Measurements from ENCODE around the gene MAPK6. TPM values are rescaled to one million over a fixed set of nuclear protein-coding genes. Genes with fewer than 3 reads are reported as not detected.

The MAPK6 gene
- total RNA-seq, 1 experiment from 2014 or later = 24.7 TPM

- in situ Hi-C loops (cut with HindIII; ENCODE audit: low pct_unique_long_range_greater_than_20kb, low sequenced_read_pairs) = no loop called here
- DNase-seq (ENCODE audit: low read depth) = no peak
Observed at GRCh38 chr15:52112203-52112750, 93.3 kb downstream of the MAPK6 start.

GRCh38 chr15:52113235-52113634 is 94.2 kb downstream of the MAPK6 start:
- no peak for DNase-seq (ENCODE audit: low read depth)
- in situ Hi-C loops (cut with HindIII; ENCODE audit: low pct_unique_long_range_greater_than_20kb, low sequenced_read_pairs) = no loop called here

DNA sequence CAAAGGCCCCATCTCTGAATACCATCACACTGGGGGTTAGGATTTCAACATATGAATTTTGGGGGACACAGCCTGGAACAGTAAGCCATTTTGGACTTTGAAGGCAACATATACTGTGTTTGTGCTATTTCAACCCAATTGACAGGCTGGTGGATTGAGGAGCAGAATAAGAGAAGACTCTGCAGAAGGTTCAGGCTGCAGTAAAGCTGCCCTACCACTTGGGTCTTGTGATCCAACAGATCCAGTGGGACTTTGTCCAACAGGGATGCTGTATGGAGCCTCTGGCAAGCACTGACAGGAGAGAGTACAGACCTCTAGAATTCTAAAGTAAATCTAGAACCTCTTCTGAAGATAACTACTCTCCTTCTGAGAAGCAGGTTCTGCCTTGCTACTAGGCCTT is 94.7 kb downstream of the MAPK6 start:
- DNase-seq (ENCODE audit: low read depth) = no peak
- in situ Hi-C loops (cut with HindIII; ENCODE audit: low pct_unique_long_range_greater_than_20kb, low sequenced_read_pairs) = no loop called here

GRCh38 chr15:52114261-52115055 is 95.4 kb downstream of the MAPK6 start:
- in situ Hi-C loops (cut with HindIII; ENCODE audit: low pct_unique_long_range_greater_than_20kb, low sequenced_read_pairs) = no loop called here
- no peak for DNase-seq (ENCODE audit: low read depth)

DNA sequence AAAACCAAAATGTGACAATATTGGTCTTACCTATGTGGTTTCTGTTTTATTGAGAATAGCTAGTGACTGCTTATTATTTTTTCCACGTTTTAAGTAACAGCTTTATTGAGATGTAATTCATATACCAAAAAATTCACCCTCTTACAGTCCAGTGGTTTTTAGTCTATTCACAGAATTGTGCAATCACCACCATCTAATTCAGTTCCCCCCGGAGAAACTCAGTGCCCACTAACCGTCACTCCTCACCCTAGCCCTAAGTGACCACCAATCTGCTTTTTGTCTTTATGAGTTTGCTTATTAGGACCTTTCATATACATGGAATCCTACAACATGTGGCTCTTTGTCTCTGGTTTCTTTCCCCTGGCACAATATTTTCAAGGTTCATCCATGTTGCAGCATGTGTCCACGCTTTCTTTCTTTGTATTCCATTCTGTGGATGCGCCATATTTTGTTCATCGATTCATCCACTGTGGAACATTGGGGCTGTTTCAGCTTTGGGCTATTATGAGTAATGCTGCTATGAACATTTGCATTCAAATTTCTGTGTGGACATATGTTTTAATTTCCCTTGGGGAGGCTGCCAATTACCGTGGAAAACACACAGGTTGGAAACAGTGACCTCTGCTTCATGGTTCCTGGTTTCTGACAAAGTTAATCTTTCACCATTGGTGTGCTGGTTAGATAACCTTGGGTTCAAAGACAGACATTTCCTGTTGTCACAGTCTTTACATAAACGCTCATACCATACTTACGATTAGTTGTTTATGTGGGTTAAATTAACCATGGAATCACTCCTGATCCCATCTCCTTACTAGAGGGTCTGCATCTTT is 96.8 kb downstream of the MAPK6 start:
- in situ Hi-C loops (cut with HindIII; ENCODE audit: low pct_unique_long_range_greater_than_20kb, low sequenced_read_pairs) = no loop called here
- DNase-seq (ENCODE audit: low read depth) = peak; percentile 43

Other genes with a start within 250 kb of the MAPK6 start
- gene TMOD3, start 189.6 kb upstream of the MAPK6 start, total RNA-seq (2014; rRNA removed; shearing (Covaris generic); ENCODE audit: low replicate concordance) = 31.1 and 44.3 TPM in 2 replicates
- gene LEO1, start 47.4 kb upstream of the MAPK6 start, total RNA-seq (2014; rRNA removed; shearing (Covaris generic); ENCODE audit: low replicate concordance) = 10.5 and 14.9 TPM in 2 replicates
- gene BCL2L10, start 93.6 kb downstream of the MAPK6 start, total RNA-seq (2014; rRNA removed; shearing (Covaris generic); ENCODE audit: low replicate concordance) = not detected in 2 replicates
- 35.3 and 54.8 TPM in 2 replicates for gene GNB5, start 172.2 kb downstream of the MAPK6 start, total RNA-seq (2014; rRNA removed; shearing (Covaris generic); ENCODE audit: low replicate concordance)

Data from Caki2 (cell line).